ENCODE measurements around the gene ZNF771. TPM values are rescaled to one million over a fixed set of nuclear protein-coding genes. Genes with fewer than 3 reads are reported as not detected.
"Not testable (repeated sequence)": the region's sequence is repeated elsewhere in the genome, so short reads cannot be mapped to it uniquely, and the experiment has no call there.

Gene ZNF771
- total RNA-seq, 2 donors from 2014 or later: 5.8 to 6.3 TPM

DNA sequence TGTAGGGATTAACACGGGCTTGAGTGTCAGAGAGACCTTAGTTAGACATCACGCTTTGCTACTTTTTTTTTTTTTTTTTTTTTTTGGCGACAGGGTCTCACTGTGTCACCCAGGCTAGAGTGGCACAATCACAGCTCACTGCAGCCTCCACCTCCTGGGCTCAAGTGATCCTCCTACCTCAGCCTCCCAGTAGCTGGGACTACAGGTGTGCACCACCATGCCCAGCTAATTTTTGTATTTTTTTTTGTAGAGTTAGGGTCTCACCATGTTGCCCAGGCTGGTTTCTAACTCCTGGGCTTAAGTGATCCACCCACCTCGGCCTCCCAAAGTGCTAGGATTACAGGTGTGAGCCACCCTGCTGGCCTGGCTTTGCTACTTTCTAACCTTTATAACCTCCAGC, 10.8 kb upstream of the ZNF771 start:
- not testable (repeated sequence) for DNase-seq; ATAC-seq (replicated peaks in 1 of 2); H3K27me3 Mint-ChIP-seq (ENCODE audit: low read depth); H3K36me3 Mint-ChIP-seq (ENCODE audit: insufficient read depth in 2 of 2); H3K9me3 Mint-ChIP-seq
- H3K4me1 Mint-ChIP-seq (ENCODE audit: low read depth): peaks cover 56% of the 10 kb centered on the region
- H3K4me3 Mint-ChIP-seq: peak overlapping the region; percentile 83 to 88
- H3K27ac Mint-ChIP-seq: peak overlapping the region; percentile 4

DNA sequence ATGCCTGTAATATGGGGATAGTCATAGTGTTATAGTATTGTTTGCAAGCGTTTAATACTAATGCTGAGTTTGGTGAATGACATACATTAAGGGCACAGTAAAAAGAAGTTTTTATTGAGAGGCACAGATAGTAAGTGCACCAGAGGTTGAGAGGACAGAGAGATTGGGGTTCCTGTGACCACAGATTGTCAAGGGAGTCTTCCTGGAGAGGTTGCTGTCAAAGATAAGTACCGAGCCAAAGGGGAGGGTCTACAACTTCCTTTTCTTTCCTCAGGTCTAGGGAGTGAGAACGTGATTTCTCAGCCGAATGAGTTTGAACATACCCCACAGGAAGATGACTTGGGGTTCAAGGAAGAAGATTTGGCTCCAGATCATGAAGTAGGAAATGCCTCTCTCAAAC, 10.3 kb upstream of the ZNF771 start:
- ATAC-seq (replicated peaks in 1 of 2) (no peak), DNase-seq (no peak)
- Mint-ChIP-seq H3K4me3 (peak overlapping the region; percentile 83 to 88), H3K27me3 (ENCODE audit: low read depth) (no peaks in the 10 kb centered on the region), H3K36me3 (ENCODE audit: insufficient read depth in 2 of 2) (peaks cover 2 to 3% of the 10 kb centered on the region in 2 donors), H3K4me1 (ENCODE audit: low read depth) (peaks cover 59% of the 10 kb centered on the region), H3K27ac (peak overlapping the region; percentile 4), H3K9me3 (no peaks in the 10 kb centered on the region)

GRCh38 chr16:30397776-30398660, 9.4 kb upstream of the ZNF771 start:
- Mint-ChIP-seq H3K9me3 (no peaks in the 10 kb centered on the region), H3K4me3 (no peak overlapping the region), H3K27ac (no peak overlapping the region), H3K27me3 (ENCODE audit: low read depth) (no peaks in the 10 kb centered on the region), H3K36me3 (ENCODE audit: insufficient read depth in 2 of 2) (peaks cover 2 to 3% of the 10 kb centered on the region in 2 donors), H3K4me1 (ENCODE audit: low read depth) (peaks cover 59% of the 10 kb centered on the region)
- no peak for DNase-seq
- no peak for ATAC-seq (replicated peaks in 1 of 2)

- peaks cover 2 to 3% of the 10 kb centered on the region in 2 donors for H3K36me3 Mint-ChIP-seq (ENCODE audit: insufficient read depth in 2 of 2)
- no peak overlapping the region for H3K27ac Mint-ChIP-seq
- peaks cover 59% of the 10 kb centered on the region for H3K4me1 Mint-ChIP-seq (ENCODE audit: low read depth)
- no peaks in the 10 kb centered on the region for H3K27me3 Mint-ChIP-seq (ENCODE audit: low read depth)
- no peak for ATAC-seq (replicated peaks in 1 of 2)
- no peaks in the 10 kb centered on the region for H3K9me3 Mint-ChIP-seq
- DNase-seq: no peak
- H3K4me3 Mint-ChIP-seq: peak overlapping the region; percentile 17 to 96
Observed at GRCh38 chr16:30398661-30399434, 8.6 kb upstream of the ZNF771 start.

DNA sequence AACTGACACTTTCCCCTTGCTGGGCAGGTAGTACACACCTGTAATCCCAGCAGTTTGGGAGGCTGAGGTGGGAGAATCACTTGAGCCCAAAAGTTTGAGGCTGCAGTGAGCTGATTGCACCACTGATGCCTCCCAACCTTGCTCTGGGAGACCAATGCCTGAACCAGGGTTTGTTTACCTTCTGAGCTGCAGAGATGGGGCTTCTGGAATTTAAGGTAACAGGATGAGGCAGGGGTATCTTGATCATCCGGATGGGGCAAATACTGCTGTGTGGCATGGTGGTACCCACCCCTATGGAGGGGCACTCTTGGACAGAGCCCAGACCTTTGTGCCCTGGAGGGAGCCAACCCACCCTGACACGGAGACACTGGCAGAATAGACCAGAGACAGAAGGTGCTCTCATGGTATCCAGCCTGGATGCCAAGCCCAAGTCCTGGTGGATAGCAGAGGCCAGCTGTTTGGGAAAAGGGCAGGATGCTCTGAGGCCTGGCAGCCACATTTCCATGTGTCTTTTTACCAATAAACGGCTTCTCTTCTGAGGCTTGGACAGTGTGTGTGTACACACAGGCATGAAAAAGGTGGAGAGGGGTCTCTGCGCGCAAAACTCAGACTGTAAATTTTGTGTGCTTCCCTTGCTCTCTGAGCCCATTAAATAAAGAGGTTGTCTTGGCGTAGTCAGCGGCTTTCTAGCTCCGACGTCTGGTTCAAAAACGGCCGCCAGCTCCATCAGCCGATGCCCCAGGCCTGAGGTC, 7.8 kb upstream of the ZNF771 start:
- no peaks in the 10 kb centered on the region for H3K9me3 Mint-ChIP-seq
- DNase-seq: no peak
- H3K27me3 Mint-ChIP-seq (ENCODE audit: low read depth): no peaks in the 10 kb centered on the region
- ATAC-seq (replicated peaks in 1 of 2): no peak
- H3K27ac Mint-ChIP-seq: peak overlapping the region; percentile 80
- H3K36me3 Mint-ChIP-seq (ENCODE audit: insufficient read depth in 2 of 2): peaks cover 2 to 3% of the 10 kb centered on the region in 2 donors
- peak overlapping the region; percentile 95 to 96 for H3K4me3 Mint-ChIP-seq
- H3K4me1 Mint-ChIP-seq (ENCODE audit: low read depth): peaks cover 54% of the 10 kb centered on the region

- Mint-ChIP-seq H3K4me1 (ENCODE audit: low read depth) (peaks cover 40% of the 10 kb centered on the region), H3K27me3 (ENCODE audit: low read depth) (no peaks in the 10 kb centered on the region), H3K9me3 (no peaks in the 10 kb centered on the region), H3K36me3 (ENCODE audit: insufficient read depth in 2 of 2) (peaks cover 0 to 2% of the 10 kb centered on the region in 2 donors), H3K27ac (no peak overlapping the region), H3K4me3 (peak overlapping the region; percentile 95 to 96)
- ATAC-seq (replicated peaks in 1 of 2): no peak
- no peak for DNase-seq
Observed at GRCh38 chr16:30401768-30402425, 5.5 kb upstream of the ZNF771 start.

DNA sequence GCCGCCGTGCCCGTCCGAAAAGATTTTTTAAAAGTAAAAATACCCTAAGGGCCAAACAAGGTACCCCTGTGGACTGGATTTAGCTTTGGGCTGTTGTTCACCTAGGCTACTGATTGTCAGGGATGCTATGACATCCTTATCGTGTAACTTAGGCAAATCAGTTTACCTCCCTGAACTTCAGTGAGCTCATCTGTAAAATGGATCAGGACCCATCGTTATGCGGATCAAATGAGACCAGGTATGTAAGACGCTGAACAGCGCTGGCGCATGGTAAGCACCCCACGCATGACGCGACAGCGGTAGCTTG, 658 bp upstream of the ZNF771 start:
- Mint-ChIP-seq H3K27me3 (ENCODE audit: low read depth) (no peaks in the 10 kb centered on the region), H3K36me3 (ENCODE audit: insufficient read depth in 2 of 2) (peaks cover 3 to 8% of the 10 kb centered on the region in 2 donors), H3K4me1 (ENCODE audit: low read depth) (peaks cover 29% of the 10 kb centered on the region), H3K27ac (peak overlapping the region; percentile 97), H3K9me3 (no peaks in the 10 kb centered on the region), H3K4me3 (peak overlapping the region; percentile 95 to 96)
- ATAC-seq (replicated peaks in 1 of 2) (peak in 1 of 2 donors; percentile 24), DNase-seq (no peak)

GRCh38 chr16:30407804-30408534, 563 bp downstream of the ZNF771 start:
- Mint-ChIP-seq H3K9me3 (no peaks in the 10 kb centered on the region), H3K4me3 (peak overlapping the region; percentile 95 to 96), H3K36me3 (ENCODE audit: insufficient read depth in 2 of 2) (peaks cover 4 to 10% of the 10 kb centered on the region in 2 donors), H3K27ac (peak overlapping the region; percentile 63), H3K27me3 (ENCODE audit: low read depth) (no peaks in the 10 kb centered on the region), H3K4me1 (ENCODE audit: low read depth) (peaks cover 34% of the 10 kb centered on the region)
- ATAC-seq (replicated peaks in 1 of 2) (no peak), DNase-seq (no peak)

DNA sequence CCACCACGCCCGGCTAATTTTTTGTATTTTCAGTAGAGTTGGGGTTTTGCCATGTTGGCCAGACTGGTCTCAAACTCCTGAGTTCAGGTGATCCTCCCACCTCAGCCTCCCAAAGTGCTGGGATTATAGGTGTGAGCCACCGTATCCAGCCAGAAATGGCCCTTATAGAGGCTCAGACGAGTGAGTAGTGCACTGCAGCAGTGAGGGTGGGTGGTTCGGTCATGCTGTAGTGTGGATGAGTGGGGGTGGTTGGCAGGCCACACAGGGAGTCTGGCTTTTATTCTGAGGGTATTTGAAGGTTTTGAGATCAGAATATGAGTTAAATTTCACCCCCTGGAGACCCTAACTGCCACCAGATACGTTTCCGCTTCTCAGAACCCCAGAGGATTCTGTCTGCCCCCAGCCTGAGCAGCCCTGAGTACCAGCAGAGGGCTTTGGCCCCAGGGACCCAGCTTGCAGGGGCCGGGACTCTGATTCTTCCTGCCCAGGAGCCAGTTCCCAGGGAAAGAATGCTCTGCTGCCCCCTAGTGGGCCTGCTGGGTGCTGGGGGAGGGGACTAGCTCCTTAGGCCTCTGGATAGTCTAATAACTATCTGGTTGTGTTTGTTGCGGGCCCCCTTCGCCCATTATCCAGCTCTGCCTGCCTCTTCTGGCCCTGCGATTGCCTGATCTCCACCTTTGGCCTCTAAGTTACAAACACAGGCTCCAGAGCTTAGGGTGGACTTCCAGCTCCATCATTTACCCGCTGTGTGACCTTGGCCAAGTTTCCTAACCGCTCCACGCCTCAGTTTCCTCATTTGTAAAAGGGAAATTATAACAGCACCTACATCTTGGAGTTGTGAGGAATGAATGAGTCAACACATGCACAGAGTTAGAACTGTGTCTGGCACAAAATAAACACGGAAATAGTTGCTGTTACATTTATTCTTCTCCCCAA, 2.0 kb downstream of the ZNF771 start:
- peaks cover 40% of the 10 kb centered on the region for H3K4me1 Mint-ChIP-seq (ENCODE audit: low read depth)
- peaks cover 4 to 14% of the 10 kb centered on the region in 2 donors for H3K36me3 Mint-ChIP-seq (ENCODE audit: insufficient read depth in 2 of 2)
- DNase-seq (peak; percentile 91 to 95), ATAC-seq (replicated peaks in 1 of 2) (peak; percentile 40 to 50)
- peak overlapping the region; percentile 95 to 96 for H3K4me3 Mint-ChIP-seq
- H3K27me3 Mint-ChIP-seq (ENCODE audit: low read depth): no peaks in the 10 kb centered on the region
- peak overlapping the region; percentile 63 for H3K27ac Mint-ChIP-seq
- H3K9me3 Mint-ChIP-seq: no peaks in the 10 kb centered on the region

GRCh38 chr16:30413112-30413806, 5.9 kb downstream of the ZNF771 start:
- no peak for DNase-seq
- ATAC-seq (replicated peaks in 1 of 2): no peak
- Mint-ChIP-seq H3K4me3 (no peak overlapping the region), H3K27ac (peak overlapping the region; percentile 43), H3K4me1 (ENCODE audit: low read depth) (peaks cover 55% of the 10 kb centered on the region), H3K36me3 (ENCODE audit: insufficient read depth in 2 of 2) (peaks cover 4 to 14% of the 10 kb centered on the region in 2 donors), H3K9me3 (no peaks in the 10 kb centered on the region), H3K27me3 (ENCODE audit: low read depth) (no peaks in the 10 kb centered on the region)

DNA sequence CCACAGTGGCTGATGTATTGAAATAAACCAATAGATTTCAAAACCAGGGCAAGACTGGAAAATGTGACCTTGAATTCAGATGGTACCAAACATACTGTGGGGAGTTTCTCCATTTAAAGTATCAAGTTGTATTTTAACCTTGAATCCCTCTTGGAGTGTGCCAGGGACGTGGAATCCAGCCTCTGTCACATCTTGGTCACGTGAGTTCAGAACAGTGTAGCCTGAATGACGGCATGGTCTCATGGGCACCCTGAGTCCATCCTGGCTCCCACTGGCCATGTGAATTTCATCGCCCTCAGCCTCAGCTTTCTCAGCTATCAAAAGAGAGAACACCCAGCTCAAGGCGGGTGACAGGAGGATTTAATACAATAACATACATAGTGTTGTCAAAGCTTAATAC, 6.8 kb downstream of the ZNF771 start:
- no peaks in the 10 kb centered on the region for H3K27me3 Mint-ChIP-seq (ENCODE audit: low read depth)
- H3K4me1 Mint-ChIP-seq (ENCODE audit: low read depth): peaks cover 55% of the 10 kb centered on the region
- H3K4me3 Mint-ChIP-seq: no peak overlapping the region
- H3K9me3 Mint-ChIP-seq: no peaks in the 10 kb centered on the region
- H3K36me3 Mint-ChIP-seq (ENCODE audit: insufficient read depth in 2 of 2): peaks cover 4 to 14% of the 10 kb centered on the region in 2 donors
- no peak for DNase-seq
- no peak overlapping the region for H3K27ac Mint-ChIP-seq
- ATAC-seq (replicated peaks in 1 of 2): no peak

Data from activated T-cell treated with anti-CD3 and anti-CD28 coated beads, Interleukin-2, amount 50 U/mL, for 72 hours (primary cell).